Activated effector memory CD4-positive, alpha-beta T cell treated with Interleukin-2 at 50 U/mL for 16 hours (primary cell): Measurements from ENCODE around the gene LRRC8B.

Experiments used
- DNase-seq: peaks from one replicate; pipeline ENCODE4 v3.0.0-alpha.2; 2020

LRRC8B gene

DNA sequence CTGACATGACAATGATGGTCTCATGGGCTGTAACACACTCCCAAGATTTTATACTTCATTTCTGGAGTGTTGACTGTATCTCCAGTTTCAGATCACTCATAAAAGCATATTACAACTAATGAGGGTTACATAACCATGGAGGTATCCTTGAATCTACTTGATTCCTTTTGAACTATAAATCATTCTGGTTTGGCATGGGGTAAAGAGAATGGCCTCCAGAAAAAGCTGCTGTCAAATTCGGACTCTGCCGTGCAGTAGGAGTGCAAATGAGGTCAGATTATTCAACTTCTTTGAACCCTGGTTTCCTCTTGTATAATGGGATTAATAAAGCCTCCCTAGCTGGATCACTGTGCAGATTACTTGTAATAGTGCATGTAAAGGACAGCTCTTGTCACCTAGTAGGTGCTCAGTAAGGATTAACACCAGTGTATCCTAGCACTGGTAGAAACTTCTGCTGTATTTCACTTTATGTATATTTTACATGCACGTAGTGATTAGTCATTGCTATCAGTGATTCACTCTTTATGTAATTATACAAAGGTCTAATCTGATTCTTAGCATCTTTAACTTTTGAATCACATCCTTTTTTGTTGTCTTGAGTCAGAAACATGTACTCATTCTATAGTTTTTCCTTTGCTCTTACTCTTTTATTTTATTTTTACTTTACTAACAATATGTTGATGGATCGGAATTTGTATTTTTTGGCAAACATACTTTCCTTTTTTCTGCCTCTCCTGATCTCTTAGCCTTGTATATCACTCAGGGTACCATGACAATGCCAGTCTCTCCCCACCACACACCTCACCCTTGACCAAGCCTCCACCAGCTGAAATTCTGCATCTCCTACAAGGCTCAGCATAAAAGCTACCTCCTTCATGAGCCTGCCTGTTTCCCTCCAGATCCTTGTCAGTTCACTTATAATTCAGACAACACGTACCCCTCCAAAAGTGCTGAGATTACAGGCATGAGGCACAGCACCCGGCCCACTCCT lies 111.5 kb downstream of the LRRC8B start:
- no peak for DNase-seq

DNA sequence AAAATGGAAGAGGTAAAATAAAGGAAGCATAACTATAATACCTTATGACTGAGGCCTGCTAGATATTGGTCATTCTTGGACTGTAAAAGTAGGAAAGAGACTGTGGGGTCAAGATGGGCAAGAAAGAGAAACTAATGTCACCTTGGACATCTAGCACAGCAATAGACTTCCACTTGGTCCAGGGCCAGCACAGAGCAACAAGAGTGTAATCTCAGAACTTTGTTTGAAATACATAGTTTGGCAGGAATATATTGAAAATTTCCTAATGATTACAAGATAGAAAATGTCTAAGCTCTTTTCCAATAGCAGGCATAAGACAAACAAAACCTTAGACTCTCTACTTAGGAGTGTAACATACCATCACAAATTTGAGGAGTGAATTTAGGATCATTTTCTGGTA lies 112.9 kb downstream of the LRRC8B start:
- DNase-seq = no peak

DNA sequence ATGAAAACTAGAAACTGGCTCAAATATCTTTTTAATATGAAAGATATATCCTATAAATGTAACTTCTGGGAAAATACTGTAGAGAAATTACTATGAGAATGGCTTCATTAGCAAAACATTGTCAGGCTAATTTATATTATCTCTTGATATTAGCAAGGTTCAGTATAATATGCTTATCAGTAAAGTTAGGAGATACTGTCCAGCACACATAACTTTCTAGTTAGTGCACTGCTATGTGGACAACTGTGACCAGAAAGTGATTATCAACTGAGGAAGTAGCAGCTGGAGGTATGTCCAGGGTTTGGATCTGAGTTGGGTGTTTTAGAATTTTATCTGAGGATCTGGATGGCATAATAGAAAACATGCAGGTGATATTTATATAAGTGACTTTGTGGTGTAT lies 115.8 kb downstream of the LRRC8B start:
- no peak for DNase-seq

DNA sequence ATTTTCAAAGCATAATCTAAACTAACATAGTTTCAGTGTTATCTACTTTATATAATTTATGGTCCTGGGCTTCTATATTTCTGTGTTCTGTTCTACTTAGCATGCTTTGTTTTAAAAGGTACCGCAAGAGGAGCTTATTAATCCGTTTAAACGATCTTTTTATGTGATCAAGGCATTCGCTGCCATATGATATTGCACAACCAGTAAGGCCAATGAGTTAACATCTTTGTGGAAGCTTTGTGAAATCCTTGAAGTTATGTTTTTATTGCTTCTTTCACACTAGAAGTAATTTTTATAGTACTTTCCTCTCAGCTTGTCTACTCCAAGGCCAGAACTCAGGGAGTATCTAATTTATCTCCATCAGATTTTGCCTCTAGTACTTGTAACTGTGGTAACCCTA lies 117.2 kb downstream of the LRRC8B start:
- no peak for DNase-seq

DNA sequence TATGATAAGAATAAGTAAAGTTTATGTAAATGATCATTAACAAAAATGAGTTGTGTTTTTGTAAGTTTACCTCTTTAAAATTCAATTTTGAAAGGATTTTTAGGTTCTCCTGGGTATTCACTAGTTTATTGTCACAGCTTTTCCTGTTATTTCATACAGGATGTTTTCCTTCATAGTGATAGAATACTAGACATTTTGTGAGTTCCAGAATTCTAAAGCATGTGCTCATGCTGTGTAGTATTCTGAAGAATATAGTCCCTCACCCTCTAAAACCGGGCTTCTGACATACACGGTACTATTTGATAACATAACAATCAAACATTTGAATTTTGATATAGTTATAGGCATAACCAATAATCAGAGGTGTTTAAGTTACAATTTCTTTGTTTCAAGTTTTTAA lies 118.9 kb downstream of the LRRC8B start:
- DNase-seq = no peak

DNA sequence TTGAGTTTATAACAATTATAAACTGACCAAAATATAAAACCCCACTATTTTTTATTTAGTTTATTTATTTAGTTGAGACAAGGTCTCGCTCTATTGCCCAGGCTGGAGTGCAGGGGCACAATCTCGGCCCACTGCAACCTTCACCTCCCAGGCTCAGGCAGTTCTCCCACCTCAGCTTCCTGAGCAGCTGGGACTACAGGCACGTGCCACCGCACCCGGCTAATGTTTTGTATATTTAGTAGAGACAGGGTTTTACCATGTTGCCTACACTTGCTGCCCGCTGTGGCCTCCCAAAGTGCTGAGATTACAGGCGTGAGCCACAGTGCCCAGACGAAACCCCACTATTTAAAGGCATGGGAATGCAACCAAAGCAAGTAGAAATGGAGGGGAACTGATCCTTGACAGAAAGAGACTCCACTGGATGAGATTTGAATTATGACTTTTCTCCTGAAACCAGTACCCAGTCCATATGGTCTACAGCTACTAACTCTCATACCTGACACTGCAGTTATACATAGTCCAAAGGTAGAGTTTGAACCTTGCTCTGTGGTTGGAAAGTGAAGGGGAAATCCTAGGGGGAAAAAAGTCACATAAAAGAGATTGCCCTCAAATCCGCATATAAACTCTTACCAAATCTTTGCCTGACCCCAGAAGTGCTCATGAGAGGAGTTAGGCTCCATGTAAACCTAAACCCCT lies 119.6 kb downstream of the LRRC8B start:
- DNase-seq = no peak

DNA sequence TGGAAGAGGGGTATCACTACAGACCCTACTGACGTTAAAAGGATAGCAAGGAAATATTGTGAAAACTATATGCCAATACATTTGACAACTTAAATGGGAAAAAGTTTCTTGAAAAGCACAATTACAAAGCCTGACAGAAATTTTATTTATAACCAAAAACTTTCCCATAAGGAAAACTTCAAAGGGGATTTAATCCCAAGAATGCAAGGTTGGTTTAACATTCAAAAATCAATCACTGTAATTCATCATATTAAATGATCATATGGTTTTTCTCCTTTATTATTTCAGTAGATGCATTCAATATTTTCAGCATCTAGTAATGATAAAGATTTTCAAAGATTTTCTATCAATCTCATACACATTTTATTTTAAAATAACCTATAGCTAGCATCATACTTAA lies 121.6 kb downstream of the LRRC8B start:
- DNase-seq = no peak
